ENCODE data around the gene PPP2R2B.

The PPP2R2B gene

GRCh38 chr5:146667633-146668272, 210.8 kb downstream of the PPP2R2B start:
- Histone ChIP-seq H3K4me3 (replicated peaks; ENCODE audit: insufficient read depth, low read length) (no peak overlapping the region), H3K27ac (replicated peaks) (no peak overlapping the region), H3K27me3 (ENCODE audit: insufficient read depth, poor library complexity, severe bottlenecking) (no peaks in the 10 kb centered on the region)
- TF ChIP-seq REST (IDR thresholded peaks at IDR 0.05; ENCODE audit: insufficient replicate concordance, low read depth) = no peak
- no peak for TF ChIP-seq SPI1 (IDR thresholded peaks at IDR 0.05; ENCODE audit: borderline replicate concordance, low read depth)
- no peak for TF ChIP-seq POLR2AphosphoS5 (IDR thresholded peaks at IDR 0.05; ENCODE audit: low read depth)
- TF ChIP-seq GABPA (IDR thresholded peaks at IDR 0.05; ENCODE audit: low read depth) = no peak
- TF ChIP-seq CTCF (IDR thresholded peaks at IDR 0.05; ENCODE audit: insufficient read depth, low read length) = no peak
- no peak for DNase-seq (ENCODE audit: low read depth in 1 of 2, low spot score in 1 of 2)

- peak in 1 of 2 experiments; percentile 7 for DNase-seq (ENCODE audit: low read depth in 1 of 2, low spot score in 1 of 2)
These were observed 216.3 kb downstream of the PPP2R2B start for GRCh38 chr5:146662229-146662628.

More at GRCh38 chr5:146662229-146662628, 216.3 kb downstream of the PPP2R2B start:
- no peak overlapping the region for H3K4me3 ChIP-seq (replicated peaks; ENCODE audit: insufficient read depth, low read length)
- no peak overlapping the region for H3K27ac ChIP-seq (replicated peaks)
- peaks cover 3% of the 10 kb centered on the region for H3K27me3 ChIP-seq (ENCODE audit: insufficient read depth, poor library complexity, severe bottlenecking)
- TF ChIP-seq CTCF (IDR thresholded peaks at IDR 0.05; ENCODE audit: insufficient read depth, low read length) (no peak), GABPA (IDR thresholded peaks at IDR 0.05; ENCODE audit: low read depth) (no peak), REST (IDR thresholded peaks at IDR 0.05; ENCODE audit: insufficient replicate concordance, low read depth) (no peak), POLR2AphosphoS5 (IDR thresholded peaks at IDR 0.05; ENCODE audit: low read depth) (no peak), SPI1 (IDR thresholded peaks at IDR 0.05; ENCODE audit: borderline replicate concordance, low read depth) (no peak)
